Neural progenitor cell (in vitro differentiated cells): Measurements from ENCODE around the gene WDR70.

ENCODE experiments used
- EZH2 ChIP-seq: fragments of 200-600 bp; sonication (generic); IDR thresholded peaks from 2 replicates; pipeline ENCODE4 v1.6.1; 2017; ENCODE audit warnings: antibody characterized with exemption, mild to moderate bottlenecking, moderate library complexity
- EZH2phosphoT487 ChIP-seq: fragments of 200-600 bp; sonication (generic); IDR thresholded peaks from 2 replicates; pipeline ENCODE4 v1.6.1; 2017; ENCODE audit warnings: antibody characterized with exemption
- TF ChIP-seq, protein P1 (sequence below): fragments of 200-600 bp; sonication (generic); IDR thresholded peaks from 2 replicates; pipeline ENCODE4 v1.5.1; 2017; ENCODE audit warnings: antibody characterized with exemption, mild to moderate bottlenecking

DNA sequence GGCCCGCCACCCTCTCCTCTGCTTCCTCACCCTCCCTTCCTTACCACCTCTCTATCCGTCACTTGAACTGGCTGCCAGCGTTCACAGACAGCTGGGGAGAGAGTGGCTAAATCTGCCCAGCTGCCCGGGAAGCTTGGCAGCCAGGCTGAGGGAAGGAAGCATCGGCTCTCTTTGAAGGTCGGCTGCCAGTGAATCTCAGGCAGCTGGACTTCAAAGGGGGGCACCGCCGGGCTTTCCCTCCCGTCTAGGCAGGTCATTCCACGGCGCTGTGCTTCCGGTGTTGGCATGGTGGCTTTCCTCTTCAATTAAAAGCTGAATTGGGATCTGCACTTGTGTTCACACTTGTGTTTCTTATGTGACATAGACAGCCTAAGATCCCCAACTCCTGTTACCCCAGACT is 286.8 kb downstream of the WDR70 start:
- TF ChIP-seq, protein P1, sequence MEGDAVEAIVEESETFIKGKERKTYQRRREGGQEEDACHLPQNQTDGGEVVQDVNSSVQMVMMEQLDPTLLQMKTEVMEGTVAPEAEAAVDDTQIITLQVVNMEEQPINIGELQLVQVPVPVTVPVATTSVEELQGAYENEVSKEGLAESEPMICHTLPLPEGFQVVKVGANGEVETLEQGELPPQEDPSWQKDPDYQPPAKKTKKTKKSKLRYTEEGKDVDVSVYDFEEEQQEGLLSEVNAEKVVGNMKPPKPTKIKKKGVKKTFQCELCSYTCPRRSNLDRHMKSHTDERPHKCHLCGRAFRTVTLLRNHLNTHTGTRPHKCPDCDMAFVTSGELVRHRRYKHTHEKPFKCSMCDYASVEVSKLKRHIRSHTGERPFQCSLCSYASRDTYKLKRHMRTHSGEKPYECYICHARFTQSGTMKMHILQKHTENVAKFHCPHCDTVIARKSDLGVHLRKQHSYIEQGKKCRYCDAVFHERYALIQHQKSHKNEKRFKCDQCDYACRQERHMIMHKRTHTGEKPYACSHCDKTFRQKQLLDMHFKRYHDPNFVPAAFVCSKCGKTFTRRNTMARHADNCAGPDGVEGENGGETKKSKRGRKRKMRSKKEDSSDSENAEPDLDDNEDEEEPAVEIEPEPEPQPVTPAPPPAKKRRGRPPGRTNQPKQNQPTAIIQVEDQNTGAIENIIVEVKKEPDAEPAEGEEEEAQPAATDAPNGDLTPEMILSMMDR, result no peak
- TF ChIP-seq EZH2phosphoT487 (no peak), EZH2 (no peak)
